HG03442 (cell line): Measurements from ENCODE around the gene PTPN7.
"Not testable (repeated sequence)": the region's sequence is repeated elsewhere in the genome, so short reads cannot be mapped to it uniquely, and the experiment has no call there.

Experiments used
- ATAC-seq: cut with Tn5 transposase; IDR thresholded peaks from one replicate; pipeline ENCODE4 v1.9.1; 2021; ENCODE audit warnings: mild to moderate bottlenecking, moderate library complexity; ENCODE audit not compliant: unreplicated experiment

Gene PTPN7

GRCh38 chr1:202111589-202111988 lies 48.8 kb downstream of the PTPN7 start:
- ATAC-seq: not testable (repeated sequence)

- ATAC-seq: no peak
Measured at GRCh38 chr1:202110977-202111376, 49.4 kb downstream of the PTPN7 start.

- ATAC-seq: no peak
Measured at GRCh38 chr1:202107801-202108731, 52.3 kb downstream of the PTPN7 start.

GRCh38 chr1:202107321-202107761 lies 53.1 kb downstream of the PTPN7 start:
- no peak for ATAC-seq

GRCh38 chr1:202106340-202107254 lies 53.8 kb downstream of the PTPN7 start:
- no peak for ATAC-seq

- no peak for ATAC-seq
Measured at GRCh38 chr1:202105571-202106339, 54.6 kb downstream of the PTPN7 start.

- ATAC-seq: no peak
Measured at GRCh38 chr1:202104073-202104472, 56.3 kb downstream of the PTPN7 start.

- no peak for ATAC-seq
Measured at GRCh38 chr1:202101184-202101583, 59.2 kb downstream of the PTPN7 start.
